GM12892 (cell line): ENCODE data around the gene FKBP8.
A peak's percentile ranks its signal among the peaks of the same experiment; 100 is the strongest.

Experiments
- DNase-seq: peaks from one replicate; pipeline ENCODE4 v3.0.0; 2011; ENCODE audit not compliant: insufficient read length
- FAIRE-seq: peaks from 2 replicates; lab custom pipeline; 2011; peaks lifted over from hg19 to GRCh38; lab: Jason Lieb, UNC
- POLR2A ChIP-seq: IDR thresholded peaks from 2 replicates; pipeline ENCODE4 v1.6.1; 2011; ENCODE audit warnings: low read depth, low read length, control low read depth
- POLR2AphosphoS5 ChIP-seq: IDR thresholded peaks from 2 replicates; pipeline ENCODE4 v1.6.1; 2011; ENCODE audit warnings: low read depth, low read length, control low read depth
- TAF1 ChIP-seq: IDR thresholded peaks from 2 replicates; pipeline ENCODE4 v1.6.1; 2011; ENCODE audit warnings: low read depth, mild to moderate bottlenecking, control low read depth, low read length, borderline replicate concordance

The FKBP8 gene

GRCh38 chr19:18503971-18504885 is 39.1 kb downstream of the FKBP8 start:
- FAIRE-seq (no peak), DNase-seq (no peak)
- TF ChIP-seq TAF1 (no peak), POLR2AphosphoS5 (no peak)

GRCh38 chr19:18503337-18503970 is 39.9 kb downstream of the FKBP8 start:
- no peak for DNase-seq
- TF ChIP-seq POLR2A (no peak), POLR2AphosphoS5 (no peak), TAF1 (no peak)
- FAIRE-seq, result no peak

- DNase-seq, result no peak
- no peak for FAIRE-seq
- TF ChIP-seq POLR2AphosphoS5 (no peak), POLR2A (no peak), TAF1 (no peak)
Observed at GRCh38 chr19:18502638-18503294, 40.6 kb downstream of the FKBP8 start.

GRCh38 chr19:18502246-18502637 is 41.1 kb downstream of the FKBP8 start:
- DNase-seq, result no peak
- FAIRE-seq, result no peak
- TF ChIP-seq TAF1, result no peak
- TF ChIP-seq POLR2A, result no peak
- no peak for TF ChIP-seq POLR2AphosphoS5

- FAIRE-seq (no peak), DNase-seq (no peak)
- no peak for TF ChIP-seq POLR2A
- no peak for TF ChIP-seq TAF1
- TF ChIP-seq POLR2AphosphoS5, result no peak
Observed at GRCh38 chr19:18501832-18502231, 41.5 kb downstream of the FKBP8 start.

- TF ChIP-seq TAF1, result no peak
- no peak for TF ChIP-seq POLR2AphosphoS5
- TF ChIP-seq POLR2A, result no peak
- DNase-seq, result no peak
- FAIRE-seq, result no peak
Observed at GRCh38 chr19:18501351-18501750, 42.0 kb downstream of the FKBP8 start.

- TF ChIP-seq POLR2AphosphoS5 (no peak), POLR2A (no peak), TAF1 (no peak)
- no peak for DNase-seq
- FAIRE-seq, result no peak
Observed at GRCh38 chr19:18500799-18501198, 42.6 kb downstream of the FKBP8 start.

- TF ChIP-seq POLR2A (no peak), POLR2AphosphoS5 (no peak), TAF1 (no peak)
- FAIRE-seq (no peak), DNase-seq (no peak)
Observed at GRCh38 chr19:18500376-18500775, 43.0 kb downstream of the FKBP8 start.

- DNase-seq (no peak), FAIRE-seq (peak; percentile 70)
- TF ChIP-seq POLR2AphosphoS5 (no peak), POLR2A (no peak), TAF1 (no peak)
Observed at GRCh38 chr19:18499055-18499775, 44.2 kb downstream of the FKBP8 start.

GRCh38 chr19:18496980-18497256 is 46.5 kb downstream of the FKBP8 start:
- DNase-seq, result no peak
- TF ChIP-seq POLR2AphosphoS5, result no peak
- TF ChIP-seq POLR2A, result no peak
- TF ChIP-seq TAF1, result no peak
- peak; percentile 67 for FAIRE-seq
